GM18517 (cell line): ENCODE results near the gene TMEM41B.
"Not testable (repeated sequence)": the region's sequence is repeated elsewhere in the genome, so short reads cannot be mapped to it uniquely, and the experiment has no call there.

Experiments
- ATAC-seq: cut with Tn5 transposase; IDR thresholded peaks from one replicate; pipeline ENCODE4 v1.9.1; 2021; ENCODE audit warnings: mild to moderate bottlenecking, moderate library complexity; ENCODE audit not compliant: unreplicated experiment

TMEM41B gene

DNA sequence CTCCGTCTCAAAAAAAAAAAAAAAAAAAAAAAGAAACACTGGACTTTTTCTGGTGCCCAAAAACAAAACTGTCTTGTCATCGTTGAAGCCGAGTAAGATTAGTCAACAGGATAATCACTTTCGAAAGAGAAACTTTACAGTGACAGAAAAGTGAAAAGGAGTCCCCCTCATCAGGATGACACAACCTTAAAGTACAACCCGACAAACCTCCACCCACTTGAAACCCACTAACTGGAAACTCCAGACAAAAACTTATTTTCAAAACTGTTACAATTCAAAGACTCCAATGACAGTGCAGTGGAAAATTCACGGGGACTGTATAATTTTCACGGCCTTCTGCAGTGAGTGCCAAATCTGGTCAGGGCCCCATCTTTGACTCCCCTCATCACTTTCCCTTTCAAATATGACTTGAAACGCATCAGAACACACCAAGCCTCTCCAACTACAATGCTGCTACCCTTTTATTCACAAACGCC, 50.5 kb downstream of the TMEM41B start:
- peak; percentile 84 for ATAC-seq

- not testable (repeated sequence) for ATAC-seq
Observed at GRCh38 chr11:9260838-9261146, 53.6 kb downstream of the TMEM41B start.

DNA sequence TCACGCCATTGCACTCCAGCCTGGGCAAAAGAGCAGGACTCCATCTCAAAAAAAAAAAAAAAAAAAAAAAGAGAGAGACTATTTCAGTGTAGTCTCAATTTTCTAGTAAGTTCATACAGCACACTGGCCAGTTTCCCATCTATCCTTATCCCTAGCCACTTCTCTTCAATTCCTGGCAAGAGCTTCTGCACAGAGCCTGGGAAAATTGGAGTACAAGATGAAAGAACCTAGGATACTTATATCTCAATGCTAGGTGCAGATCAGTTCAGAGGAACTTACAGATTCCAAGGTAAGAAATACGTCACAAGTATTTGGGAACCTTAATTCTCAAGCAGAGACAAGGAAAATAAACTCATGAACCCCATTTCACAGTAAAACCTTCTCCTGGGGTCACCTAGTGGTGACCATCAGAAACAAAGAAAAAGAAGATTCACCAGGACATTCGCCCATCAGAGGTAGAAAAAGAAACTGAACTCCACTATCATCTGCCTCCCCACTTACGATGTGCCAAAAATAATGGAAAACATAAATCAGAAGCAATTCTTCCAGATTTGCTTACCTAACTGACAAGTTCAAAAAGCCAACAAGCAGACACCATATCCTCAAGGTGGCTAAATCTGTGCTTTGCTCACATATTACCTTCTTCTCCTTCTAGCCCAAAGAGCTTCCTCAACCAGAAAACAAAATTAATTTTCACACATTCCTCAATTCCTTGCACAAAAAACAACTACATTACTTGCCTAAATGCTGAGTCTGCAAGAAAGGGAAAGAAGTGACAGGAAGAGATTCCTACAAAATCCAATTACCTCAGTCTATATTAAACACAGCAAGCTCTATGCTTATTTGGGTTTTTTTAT, 54.2 kb downstream of the TMEM41B start:
- no peak for ATAC-seq

GRCh38 chr11:9258279-9258678, 56.1 kb downstream of the TMEM41B start:
- not testable (repeated sequence) for ATAC-seq

- no peak for ATAC-seq
Observed at GRCh38 chr11:9254416-9254815, 60.0 kb downstream of the TMEM41B start.

DNA sequence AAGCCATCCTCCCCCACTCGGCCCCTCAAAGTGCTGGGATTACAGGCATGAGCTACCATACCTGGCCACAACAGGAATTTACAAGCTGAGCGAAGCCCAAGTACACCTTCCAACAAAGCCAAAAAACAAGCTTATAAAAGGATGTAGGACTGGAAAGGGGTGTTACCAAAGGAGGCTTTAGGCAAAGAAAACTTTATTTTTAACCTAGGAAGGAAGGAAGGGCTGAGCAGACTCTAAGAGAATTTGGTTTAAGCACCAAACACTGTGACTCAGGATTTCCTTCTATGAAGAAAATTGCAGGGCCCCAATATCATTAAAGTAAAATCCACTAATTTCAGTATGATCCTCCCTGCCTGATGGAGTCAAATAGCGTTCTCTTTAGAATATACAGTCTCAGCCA, 61.3 kb downstream of the TMEM41B start:
- ATAC-seq = no peak

DNA sequence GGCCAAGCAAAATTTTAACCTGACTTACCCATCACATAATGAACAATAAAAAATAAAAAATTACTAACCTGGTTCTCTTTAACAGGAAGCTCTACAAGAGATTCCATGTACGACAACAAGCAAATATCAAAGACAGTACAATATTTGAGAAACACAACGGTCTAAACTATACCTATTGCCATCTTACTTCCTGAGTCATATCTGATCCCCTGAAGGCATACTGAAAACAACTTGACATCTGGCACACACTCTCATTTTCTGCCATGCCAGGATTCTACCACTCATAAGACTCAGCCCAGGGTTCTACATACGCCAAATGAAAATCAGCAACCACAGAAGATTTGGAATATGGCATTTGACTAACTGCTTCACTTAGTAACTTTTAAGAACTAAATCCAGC, 63.1 kb downstream of the TMEM41B start:
- ATAC-seq = no peak

- peak; percentile 73 for ATAC-seq
Observed at GRCh38 chr11:9250139-9250582, 64.2 kb downstream of the TMEM41B start.

GRCh38 chr11:9249252-9249651, 65.1 kb downstream of the TMEM41B start:
- ATAC-seq = no peak

- ATAC-seq = no peak
Observed at GRCh38 chr11:9247863-9248262, 66.5 kb downstream of the TMEM41B start.

DNA sequence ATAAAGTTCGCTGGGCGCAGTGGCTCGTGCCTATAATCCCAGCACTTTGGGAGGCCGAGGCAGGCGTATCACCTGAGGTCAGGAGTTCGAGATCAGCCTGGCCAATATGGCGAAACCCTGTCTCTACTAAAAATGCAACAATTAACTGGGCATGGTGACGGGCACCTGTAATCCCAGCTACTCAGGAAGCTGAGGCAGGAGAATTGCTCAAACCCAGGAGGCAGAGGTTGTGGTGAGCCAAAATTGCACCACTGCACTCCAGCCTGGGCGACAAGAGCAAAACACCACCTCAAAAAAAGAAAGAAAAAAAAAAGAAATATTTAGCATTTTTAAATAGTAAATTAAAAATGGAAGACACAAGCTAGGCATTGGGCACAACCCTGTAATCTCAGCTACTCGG, 78.2 kb downstream of the TMEM41B start:
- ATAC-seq = not testable (repeated sequence)

GRCh38 chr11:9232482-9232881, 81.9 kb downstream of the TMEM41B start:
- ATAC-seq = no peak

GRCh38 chr11:9231848-9232177, 82.6 kb downstream of the TMEM41B start:
- ATAC-seq = no peak
